A549 (cell line): ENCODE results near the gene UVRAG. TPM values are rescaled to one million over a fixed set of nuclear protein-coding genes. Genes with fewer than 3 reads are reported as not detected.
A peak's percentile ranks its signal among the peaks of the same experiment; 100 is the strongest.
"Not testable (repeated sequence)": the region's sequence is repeated elsewhere in the genome, so short reads cannot be mapped to it uniquely, and the experiment has no call there.

Source experiments
- ATAC-seq, 2 experiments: fragments of 200-7000 bp in 1 of 2; fragments of >200 bp in 1 of 2; cut with Nextera tagmentation in 1 of 2; cut with Tn5 transposase in 1 of 2; 3 replicates each; pipeline versions ENCODE4 v1.8.0 to v1.9.1; 2018 to 2020; ENCODE audit warnings: mild to moderate bottlenecking in 1 of 2, moderate library complexity in 1 of 2
- CTCF ChIA-PET: fragments of 300-600 bp; sonication (Branson Sonifier 250); formaldehyde crosslinking; extraction: SDS; loops from one replicate; lab custom pipeline; 2021; ENCODE audit warnings: antibody characterized with exemption, inconsistent platforms; lab: Yijun Ruan, JAX
- POLR2A ChIA-PET: fragments of 350-600 bp; formaldehyde crosslinking; extraction: SDS; loops from one replicate; lab custom pipeline; 2021; ENCODE audit warnings: antibody characterized with exemption, inconsistent platforms; lab: Yijun Ruan, JAX
- DNase-seq, 2 experiments: peaks; one replicate each; pipeline versions ENCODE4 v3.0.0 to v3.0.0-alpha.2; 2011 to 2016; ENCODE audit warnings: low read depth in 1 of 2, low spot score in 1 of 2
- FAIRE-seq: peaks from 2 replicates; lab custom pipeline; 2011; peaks lifted over from hg19 to GRCh38; lab: Jason Lieb, UNC
- H3K27ac ChIP-seq, 2 experiments: fragments of >200 bp; sonication (Bioruptor Twin); formaldehyde crosslinking; 3 replicates each; pipeline ENCODE4 v1.5.1; 2016 to 2017
- H3K4me1 ChIP-seq: fragments of >200 bp; sonication (Bioruptor Twin); formaldehyde crosslinking; 3 replicates; pipeline ENCODE4 v1.6.1; 2016
- H3K4me2 ChIP-seq: fragments of >200 bp; sonication (Bioruptor Twin); formaldehyde crosslinking; 3 replicates; pipeline ENCODE4 v1.6.1; 2016
- H3K4me3 ChIP-seq: fragments of >200 bp; sonication (Bioruptor Twin); formaldehyde crosslinking; 3 replicates; pipeline ENCODE4 v1.5.1; 2016
- H3K9me3 ChIP-seq: fragments of >200 bp; sonication (Bioruptor Twin); formaldehyde crosslinking; 3 replicates; pipeline ENCODE4 v1.6.1; 2016
- BCL3 ChIP-seq: fragments of >200 bp; sonication (Bioruptor Twin); formaldehyde crosslinking; IDR thresholded peaks from 3 replicates; pipeline ENCODE4 v1.6.1; 2016
- CBX2 ChIP-seq: fragments of 200-600 bp; sonication (generic); IDR thresholded peaks from 2 replicates; pipeline ENCODE4 v1.6.1; 2016; ENCODE audit warnings: low read depth, mild to moderate bottlenecking, borderline replicate concordance
- E2F6 ChIP-seq: IDR thresholded peaks from 2 replicates; pipeline ENCODE4 v1.6.1; 2012; ENCODE audit warnings: low read depth, borderline replicate concordance
- EP300 ChIP-seq, 2 experiments: fragments of >200 bp; sonication (Bioruptor Twin); formaldehyde crosslinking; IDR thresholded peaks; 2 replicates in 1 of 2; 3 replicates in 1 of 2; pipeline ENCODE4 v1.6.1; 2016 to 2017
- ESRRA ChIP-seq: fragments of 150-350 bp; IDR thresholded peaks from 2 replicates; pipeline ENCODE4 v1.6.1; 2014; ENCODE audit warnings: mild to moderate bottlenecking, low read length, borderline replicate concordance
- FOSL2 ChIP-seq, 2 experiments: fragments of 450-650 bp in 1 of 2; fragments of >200 bp in 1 of 2; sonication (Bioruptor Twin) in 1 of 2; formaldehyde crosslinking; IDR thresholded peaks; 2 replicates each; pipeline versions ENCODE4 v1.5.0 to v1.6.1; 2016 to 2020; ENCODE audit warnings: mild to moderate bottlenecking in 1 of 2, moderate library complexity in 1 of 2
- HDAC2 ChIP-seq: fragments of 200-600 bp; sonication (generic); IDR thresholded peaks from 2 replicates; pipeline ENCODE4 v1.6.1; 2016
- HEYL ChIP-seq: fragments of 250-450 bp; sonication (Bioruptor Pico); IDR thresholded peaks from 2 replicates; pipeline ENCODE4 v1.8.0; 2021; ENCODE audit warnings: mild to moderate bottlenecking, moderate library complexity
- HOXA7 ChIP-seq: fragments of 250-450 bp; sonication (Bioruptor Pico); IDR thresholded peaks from 2 replicates; pipeline ENCODE4 v1.5.0; 2020; ENCODE audit warnings: mild to moderate bottlenecking, moderate library complexity
- HOXB13 ChIP-seq: fragments of 250-450 bp; sonication (Bioruptor Pico); IDR thresholded peaks from 2 replicates; pipeline ENCODE4 v1.5.0; 2020; ENCODE audit warnings: low read depth, mild to moderate bottlenecking, moderate library complexity
- KDM1A ChIP-seq: fragments of 200-600 bp; sonication (generic); IDR thresholded peaks from 2 replicates; pipeline ENCODE4 v1.6.1; 2016; ENCODE audit warnings: low read depth, mild to moderate bottlenecking
- MAFK ChIP-seq: fragments of 450-650 bp; IDR thresholded peaks from 2 replicates; pipeline ENCODE4 v1.6.1; 2014; ENCODE audit not compliant: partially characterized antibody
- PBX3 ChIP-seq: IDR thresholded peaks from 2 replicates; pipeline ENCODE4 v1.6.1; 2012
- PHF8 ChIP-seq: fragments of 200-600 bp; sonication (generic); IDR thresholded peaks from 2 replicates; pipeline ENCODE4 v1.6.1; 2016; ENCODE audit warnings: low read depth, mild to moderate bottlenecking, antibody characterized with exemption, moderate library complexity, borderline replicate concordance
- POLR2AphosphoS2 ChIP-seq: conservative IDR thresholded peaks from 2 replicates; pipeline ENCODE4 v1.6.1; 2012; ENCODE audit warnings: low read length, improper control_type of control experiment, inconsistent platforms
- USF2 ChIP-seq: fragments of 450-650 bp; IDR thresholded peaks from 2 replicates; pipeline ENCODE4 v1.6.1; 2014; ENCODE audit warnings: antibody characterized with exemption
- ZC3H11A ChIP-seq: fragments of 450-650 bp; IDR thresholded peaks from 2 replicates; pipeline ENCODE4 v1.6.1; 2014; ENCODE audit warnings: antibody characterized with exemption, mild to moderate bottlenecking
- ZSCAN20 ChIP-seq: fragments of 250-450 bp; sonication (Bioruptor Pico); IDR thresholded peaks from 2 replicates; pipeline ENCODE4 v1.8.0; 2022; ENCODE audit warnings: mild to moderate bottlenecking, moderate library complexity
- WGBS: methylation state at CpG from one replicate; pipeline ENCODE4 v1.1.6; 2017; ENCODE audit errors: missing lambda C conversion rate; 5-methylcytosine and 5-hydroxymethylcytosine counted together
- polyA plus RNA-seq, 4 experiments: library from polyadenylated mRNA; depleted of rRNA in 3 of 4; stranded (reverse); fragments of >200 nt; fragmentation: RNase III in 1 of 4; extraction: RNeasy Plus Mini Kit Qiagen cat#74134 plus additional on column Dnase treatment in 1 of 4; gene quantifications; 2 replicates in 3 of 4; 3 replicates in 1 of 4; pipeline ENCODE4 v1.2.3, GENCODE V29; 2011 to 2017

Gene UVRAG
- polyA plus RNA-seq, 2 of the 4 experiments (the other 2 are of a cell fraction): 6.1 to 14.1 TPM

- ATAC-seq (peak in 1 of 2 experiments; percentile 51; a peak in 2 of 6 replicates), FAIRE-seq (no peak), DNase-seq (no peak)
- POLR2A ChIA-PET: no interaction called here
- H3K9me3 ChIP-seq: peaks cover 3% of the 10 kb centered on the region; the same call in 1 of the 3 replicates
- no peaks in the 10 kb centered on the region for H3K4me1 ChIP-seq
- TF ChIP-seq HOXB13 (CRISPR knock-in tag): no peak
- TF ChIP-seq BCL3: no peak
- no peak for TF ChIP-seq EP300 (IDR thresholded peaks at IDR 0.05)
- TF ChIP-seq HDAC2: no peak
- no peak for TF ChIP-seq POLR2AphosphoS2
- TF ChIP-seq USF2: no peak
- TF ChIP-seq E2F6: no peak
- no peak for TF ChIP-seq HEYL (CRISPR knock-in tag)
- TF ChIP-seq CBX2: no peak
- no peak for TF ChIP-seq PBX3
- TF ChIP-seq ZC3H11A: no peak
- TF ChIP-seq ZSCAN20 (CRISPR knock-in tag): no peak
- TF ChIP-seq ESRRA: no peak
- no peak for TF ChIP-seq KDM1A
- no peak for TF ChIP-seq FOSL2 (IDR thresholded peaks at IDR 0.05)
- no peak for TF ChIP-seq FOSL2 (CRISPR knock-in tag; IDR thresholded peaks at IDR 0.05)
- TF ChIP-seq PHF8: no peak
- CTCF ChIA-PET: no interaction called here
- no peak overlapping the region for H3K4me2 ChIP-seq
- no peak overlapping the region for H3K27ac ChIP-seq
- no peak overlapping the region for H3K4me3 ChIP-seq
- 16% methylated on average over 1 of the region's 1 CpG for WGBS
Observed at GRCh38 chr11:75931124-75931523, 116.1 kb downstream of the UVRAG start.

- DNase-seq, FAIRE-seq, H3K4me3 ChIP-seq, H3K27ac ChIP-seq, POLR2A ChIA-PET, ATAC-seq, H3K9me3 ChIP-seq, H3K4me2 ChIP-seq, H3K4me1 ChIP-seq: not testable (repeated sequence)
- WGBS: 85% methylated on average over 1 of the region's 1 CpG
- CTCF ChIA-PET: interaction anchor here (1.1 kb wide), 1 partner anchor 274 kb away, joined by 3 read pairs; no protein-coding TSS in a partner anchor
Observed at GRCh38 chr11:75933736-75934135, 118.7 kb downstream of the UVRAG start.

GRCh38 chr11:75934851-75935250 lies 119.8 kb downstream of the UVRAG start:
- Histone ChIP-seq H3K4me1 (no peaks in the 10 kb centered on the region), H3K4me3 (no peak overlapping the region), H3K9me3 (peaks cover 3% of the 10 kb centered on the region; the same call in 1 of the 3 replicates), H3K27ac (no peak overlapping the region), H3K4me2 (no peak overlapping the region)
- TF ChIP-seq HOXA7 (CRISPR knock-in tag): no peak
- peak; percentile 93 for TF ChIP-seq MAFK
- ChIA-PET CTCF (no interaction called here), POLR2A (no interaction called here)
- DNase-seq (no peak), FAIRE-seq (no peak), ATAC-seq (no peak)
